GM19351 (cell line): ENCODE results near the gene HIVEP1.

Experiments used
- ATAC-seq: cut with Tn5 transposase; IDR thresholded peaks from one replicate; pipeline ENCODE4 v1.9.1; 2021; ENCODE audit warnings: mild to moderate bottlenecking, moderate library complexity; ENCODE audit not compliant: unreplicated experiment

The HIVEP1 gene

GRCh38 chr6:12047792-12048432 lies 35.8 kb downstream of the HIVEP1 start:
- ATAC-seq, result no peak

- ATAC-seq, result no peak
Observed at GRCh38 chr6:12048609-12049008, 36.5 kb downstream of the HIVEP1 start.

GRCh38 chr6:12049165-12049564 lies 37.1 kb downstream of the HIVEP1 start:
- peak; percentile 38 for ATAC-seq

- ATAC-seq, result peak; percentile 87
Observed at GRCh38 chr6:12051861-12052368, 39.8 kb downstream of the HIVEP1 start.

- ATAC-seq, result no peak
Observed at GRCh38 chr6:12058172-12058961, 46.3 kb downstream of the HIVEP1 start.

GRCh38 chr6:12060780-12061609 lies 48.9 kb downstream of the HIVEP1 start:
- ATAC-seq, result peak; percentile 86

GRCh38 chr6:12062605-12063004 lies 50.5 kb downstream of the HIVEP1 start:
- no peak for ATAC-seq

- ATAC-seq, result no peak
Observed at GRCh38 chr6:12064131-12064530, 52.0 kb downstream of the HIVEP1 start.

- no peak for ATAC-seq
Observed at GRCh38 chr6:12064538-12065071, 52.5 kb downstream of the HIVEP1 start.

- ATAC-seq, result peak; percentile 49
Observed at GRCh38 chr6:12065321-12066140, 53.4 kb downstream of the HIVEP1 start.

- ATAC-seq, result no peak
Observed at GRCh38 chr6:12066297-12066696, 54.2 kb downstream of the HIVEP1 start.

- no peak for ATAC-seq
Observed at GRCh38 chr6:12068899-12069557, 56.9 kb downstream of the HIVEP1 start.

GRCh38 chr6:12069891-12070529 lies 57.9 kb downstream of the HIVEP1 start:
- ATAC-seq, result no peak

GRCh38 chr6:12071064-12071615 lies 59.0 kb downstream of the HIVEP1 start:
- ATAC-seq, result no peak

- ATAC-seq, result no peak
Observed at GRCh38 chr6:12075067-12075563, 63.0 kb downstream of the HIVEP1 start.

GRCh38 chr6:12077021-12077710 lies 65.1 kb downstream of the HIVEP1 start:
- no peak for ATAC-seq

GRCh38 chr6:12078014-12078413 lies 65.9 kb downstream of the HIVEP1 start:
- ATAC-seq, result no peak

GRCh38 chr6:12081771-12082170 lies 69.7 kb downstream of the HIVEP1 start:
- no peak for ATAC-seq
